Breast epithelium (tissue), 4 donors: ENCODE data around the gene TRIM37. TPM values are rescaled to one million over a fixed set of nuclear protein-coding genes. Genes with fewer than 3 reads are reported as not detected.
A peak's percentile ranks its signal among the peaks of the same experiment; 100 is the strongest.

Source experiments
- DNase-seq, 2 donors: peaks; one replicate each; pipeline ENCODE4 v3.0.0-alpha.2; 2019; ENCODE audit warnings: low spot score in 2 of 2
- H3K27ac ChIP-seq, 2 donors: fragments of 200-600 bp; sonication (generic) in 1 of 2; one replicate each; pipeline ENCODE4 v1.5.1; 2016 to 2019; ENCODE audit warnings: mild to moderate bottlenecking in 1 of 2
- H3K27me3 ChIP-seq, 2 donors: fragments of 200-600 bp; sonication (generic) in 1 of 2; one replicate each; pipeline versions ENCODE4 v1.5.1 to v1.6.0; 2017 to 2019; ENCODE audit warnings: control low read depth in 1 of 2, mild to moderate bottlenecking in 1 of 2
- H3K36me3 ChIP-seq: fragments of 200-600 bp; one replicate; pipeline ENCODE4 v1.5.1; 2019
- H3K4me1 ChIP-seq, 2 donors: fragments of 200-600 bp; sonication (generic); one replicate each; pipeline ENCODE4 v1.5.1; 2016 to 2019; ENCODE audit warnings: control low read depth in 1 of 2
- H3K4me3 ChIP-seq, 3 donors: fragments of 200-600 bp; sonication (generic); 1 replicate in 2 of 3; 2 replicates in 1 of 3; pipeline ENCODE4 v1.5.1; 2016 to 2019; ENCODE audit warnings: mild to moderate bottlenecking in 3 of 3, moderate library complexity in 2 of 3
- H3K9me3 ChIP-seq, 2 donors: fragments of 200-600 bp; sonication (generic) in 1 of 2; one replicate each; pipeline ENCODE4 v1.5.1; 2016 to 2019; ENCODE audit warnings: control low read depth in 1 of 2
- POLR2A ChIP-seq: fragments of 450-650 bp; IDR thresholded peaks from one replicate; pipeline ENCODE4 v1.6.1; 2016; ENCODE audit warnings: antibody characterized with exemption, mild to moderate bottlenecking, moderate library complexity
- POLR2AphosphoS5 ChIP-seq, 3 donors: sonication (generic); formaldehyde crosslinking; IDR thresholded peaks; one replicate each; pipeline ENCODE4 v1.6.1; 2017; ENCODE audit warnings: antibody characterized with exemption in 3 of 3
- intact Hi-C: fragments of 100-400 bp; cut with DNase I; formaldehyde crosslinking; loops from one replicate; pipeline ENCODE4 v1.15.1; 2023; ENCODE audit warnings: low total_unique reads
- total RNA-seq, 3 donors: library from RNA; depleted of rRNA; stranded (reverse); fragments of >200 nt; gene quantifications; one replicate each; pipeline ENCODE4 v1.1.0, GENCODE V29; 2016
- TF ChIP-seq, protein P1 (sequence below), 3 donors: fragments of 450-650 bp; IDR thresholded peaks; one replicate each; pipeline ENCODE4 v1.5.1; 2016 to 2017; ENCODE audit warnings: antibody characterized with exemption in 3 of 3, mild to moderate bottlenecking in 3 of 3, moderate library complexity in 3 of 3

TRIM37 gene
- total RNA-seq, 3 donors from 2014 or later, result 18.7 to 24.6 (median 20.9) TPM

DNA sequence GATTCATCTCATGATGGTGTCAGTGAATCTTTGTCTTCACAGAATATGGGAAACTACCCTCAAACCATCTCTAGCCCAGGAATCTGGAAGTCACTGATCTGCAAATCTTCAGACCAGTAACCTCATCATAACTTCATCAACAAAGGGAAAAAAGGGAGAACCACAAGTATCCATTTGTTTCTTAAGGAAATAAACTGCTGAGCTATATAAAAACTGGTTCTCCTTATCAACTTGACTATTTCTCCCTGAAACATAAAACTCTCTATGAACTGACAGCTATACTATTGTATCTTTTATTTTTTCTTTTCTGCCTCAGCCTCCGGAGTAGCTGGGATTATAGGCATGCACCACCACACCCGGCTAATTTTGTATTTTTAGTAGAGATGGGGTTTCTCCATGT is 39.3 kb downstream of the TRIM37 start:
- Histone ChIP-seq H3K27ac (no peak overlapping the region), H3K27me3 (no peaks in the 10 kb centered on the region), H3K36me3 (peaks cover 4% of the 10 kb centered on the region), H3K4me1 (no peaks in the 10 kb centered on the region), H3K9me3 (no peaks in the 10 kb centered on the region), H3K4me3 (no peak overlapping the region)
- intact Hi-C loops, result no loop called here
- TF ChIP-seq POLR2AphosphoS5 (IDR thresholded peaks at IDR 0.05), result no peak
- TF ChIP-seq, protein P1, sequence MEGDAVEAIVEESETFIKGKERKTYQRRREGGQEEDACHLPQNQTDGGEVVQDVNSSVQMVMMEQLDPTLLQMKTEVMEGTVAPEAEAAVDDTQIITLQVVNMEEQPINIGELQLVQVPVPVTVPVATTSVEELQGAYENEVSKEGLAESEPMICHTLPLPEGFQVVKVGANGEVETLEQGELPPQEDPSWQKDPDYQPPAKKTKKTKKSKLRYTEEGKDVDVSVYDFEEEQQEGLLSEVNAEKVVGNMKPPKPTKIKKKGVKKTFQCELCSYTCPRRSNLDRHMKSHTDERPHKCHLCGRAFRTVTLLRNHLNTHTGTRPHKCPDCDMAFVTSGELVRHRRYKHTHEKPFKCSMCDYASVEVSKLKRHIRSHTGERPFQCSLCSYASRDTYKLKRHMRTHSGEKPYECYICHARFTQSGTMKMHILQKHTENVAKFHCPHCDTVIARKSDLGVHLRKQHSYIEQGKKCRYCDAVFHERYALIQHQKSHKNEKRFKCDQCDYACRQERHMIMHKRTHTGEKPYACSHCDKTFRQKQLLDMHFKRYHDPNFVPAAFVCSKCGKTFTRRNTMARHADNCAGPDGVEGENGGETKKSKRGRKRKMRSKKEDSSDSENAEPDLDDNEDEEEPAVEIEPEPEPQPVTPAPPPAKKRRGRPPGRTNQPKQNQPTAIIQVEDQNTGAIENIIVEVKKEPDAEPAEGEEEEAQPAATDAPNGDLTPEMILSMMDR (IDR thresholded peaks at IDR 0.05), result no peak
- DNase-seq, result no peak

DNA sequence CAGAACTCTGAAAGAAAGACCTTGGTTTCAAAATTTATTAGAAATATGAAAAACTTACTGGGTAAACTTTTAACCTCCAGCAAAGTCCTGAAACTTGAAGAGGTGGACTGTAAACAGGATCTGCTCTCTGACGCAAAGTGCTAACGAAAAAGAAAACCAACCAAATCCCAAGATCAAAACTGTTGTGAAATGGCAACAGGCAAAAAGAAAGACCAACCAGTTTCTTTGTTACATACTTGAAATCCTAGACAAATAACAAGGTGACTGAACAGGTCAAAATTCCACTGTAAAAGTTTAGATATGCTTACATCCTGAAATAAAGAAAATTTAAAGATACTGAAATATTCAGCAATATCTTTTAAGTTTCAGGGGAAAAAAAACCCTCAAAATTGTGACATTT is 44.2 kb downstream of the TRIM37 start:
- intact Hi-C loops, result no loop called here
- H3K27ac ChIP-seq, result no peak overlapping the region
- no peaks in the 10 kb centered on the region for H3K27me3 ChIP-seq
- H3K4me1 ChIP-seq, result no peaks in the 10 kb centered on the region
- no peak for DNase-seq
- TF ChIP-seq POLR2A (no peak), POLR2AphosphoS5 (IDR thresholded peaks at IDR 0.05) (no peak)
- TF ChIP-seq, protein P1 (IDR thresholded peaks at IDR 0.05), result no peak
- H3K9me3 ChIP-seq, result no peaks in the 10 kb centered on the region
- H3K4me3 ChIP-seq, result no peak overlapping the region
- H3K36me3 ChIP-seq, result peaks cover 6% of the 10 kb centered on the region

DNA sequence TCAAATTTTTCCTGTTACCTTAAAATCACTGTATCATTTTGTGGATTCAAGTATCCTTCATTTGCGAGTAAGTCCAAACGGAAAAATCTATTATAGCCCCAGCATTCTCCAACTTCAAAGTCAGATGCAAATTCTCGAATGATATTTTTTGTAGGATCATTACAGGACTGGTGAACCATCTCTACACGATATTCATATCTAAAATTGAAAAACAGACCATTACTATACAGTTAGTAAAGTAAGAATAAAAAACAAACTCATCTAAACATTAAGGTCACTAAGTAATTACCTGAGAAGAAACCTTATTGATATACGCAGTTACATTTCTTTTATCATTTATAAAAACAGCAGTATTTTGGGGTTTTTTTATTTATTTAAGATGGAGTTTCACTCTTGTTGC is 49.8 kb downstream of the TRIM37 start:
- TF ChIP-seq, protein P1 (IDR thresholded peaks at IDR 0.05), result no peak
- TF ChIP-seq POLR2AphosphoS5 (IDR thresholded peaks at IDR 0.05) (no peak), POLR2A (no peak)
- Histone ChIP-seq H3K4me1 (no peaks in the 10 kb centered on the region), H3K9me3 (no peaks in the 10 kb centered on the region), H3K27me3 (no peaks in the 10 kb centered on the region), H3K4me3 (no peak overlapping the region), H3K36me3 (no peaks in the 10 kb centered on the region), H3K27ac (no peak overlapping the region)
- intact Hi-C loops, result no loop called here
- DNase-seq, result no peak

DNA sequence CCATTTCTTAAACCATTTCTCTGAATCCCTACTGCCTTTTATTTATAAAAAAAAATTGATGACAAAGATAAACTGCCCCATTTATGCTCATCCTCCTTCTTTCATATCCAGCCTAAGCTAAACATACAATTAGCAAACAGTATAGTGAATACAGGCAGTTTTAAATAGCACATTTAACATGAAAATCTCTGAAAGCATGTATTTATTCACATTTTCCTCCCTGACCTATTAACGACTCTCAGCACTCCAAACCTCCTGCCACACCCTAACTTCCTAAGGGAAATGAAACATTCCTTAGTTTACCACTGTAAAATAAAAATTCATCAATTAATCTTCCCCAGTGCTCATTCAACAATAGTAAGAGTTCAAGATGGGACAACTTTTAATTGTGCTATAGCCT is 56.9 kb downstream of the TRIM37 start:
- no peak overlapping the region for H3K27ac ChIP-seq
- H3K27me3 ChIP-seq, result no peaks in the 10 kb centered on the region
- intact Hi-C loops, result no loop called here
- no peak for DNase-seq
- TF ChIP-seq POLR2AphosphoS5 (IDR thresholded peaks at IDR 0.05), result no peak
- TF ChIP-seq, protein P1 (IDR thresholded peaks at IDR 0.05), result no peak
- TF ChIP-seq POLR2A, result no peak
- H3K36me3 ChIP-seq, result no peaks in the 10 kb centered on the region
- no peaks in the 10 kb centered on the region for H3K9me3 ChIP-seq
- H3K4me1 ChIP-seq, result no peaks in the 10 kb centered on the region
- no peak overlapping the region for H3K4me3 ChIP-seq

DNA sequence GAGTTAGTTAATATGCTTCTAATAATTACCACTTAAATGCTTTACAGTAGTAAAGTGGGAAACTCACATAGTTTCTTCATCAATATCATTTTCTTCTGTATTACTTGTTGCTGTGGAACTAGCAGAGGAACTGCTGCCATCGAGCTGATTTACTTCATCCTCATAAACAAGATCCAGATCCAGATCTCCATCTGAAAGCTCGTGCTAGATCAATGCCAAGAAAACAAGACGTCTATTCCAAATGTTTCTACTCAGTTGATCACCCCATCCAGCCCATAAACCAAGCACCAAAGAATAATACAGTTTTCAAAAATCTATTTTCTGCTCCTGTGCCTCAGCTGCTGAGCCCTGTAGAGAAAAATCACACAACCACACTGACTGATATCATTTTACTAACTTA is 59.1 kb downstream of the TRIM37 start:
- no peak for DNase-seq
- Histone ChIP-seq H3K36me3 (no peaks in the 10 kb centered on the region), H3K27ac (peak overlapping the region in 1 of 2 donors; percentile 15), H3K4me3 (no peak overlapping the region), H3K9me3 (no peaks in the 10 kb centered on the region), H3K27me3 (no peaks in the 10 kb centered on the region), H3K4me1 (no peaks in the 10 kb centered on the region)
- TF ChIP-seq, protein P1 (IDR thresholded peaks at IDR 0.05), result no peak
- no peak for TF ChIP-seq POLR2A
- TF ChIP-seq POLR2AphosphoS5 (IDR thresholded peaks at IDR 0.05), result no peak
- intact Hi-C loops, result no loop called here
